NCI-H1930 (cell line): ENCODE data around the gene LY6G5B.

Experiments used
- DNase-seq, 2 experiments: peaks; one replicate each; lab custom pipeline; 2025; lab: John Stamatoyannopoulos, UW

The LY6G5B gene

DNA sequence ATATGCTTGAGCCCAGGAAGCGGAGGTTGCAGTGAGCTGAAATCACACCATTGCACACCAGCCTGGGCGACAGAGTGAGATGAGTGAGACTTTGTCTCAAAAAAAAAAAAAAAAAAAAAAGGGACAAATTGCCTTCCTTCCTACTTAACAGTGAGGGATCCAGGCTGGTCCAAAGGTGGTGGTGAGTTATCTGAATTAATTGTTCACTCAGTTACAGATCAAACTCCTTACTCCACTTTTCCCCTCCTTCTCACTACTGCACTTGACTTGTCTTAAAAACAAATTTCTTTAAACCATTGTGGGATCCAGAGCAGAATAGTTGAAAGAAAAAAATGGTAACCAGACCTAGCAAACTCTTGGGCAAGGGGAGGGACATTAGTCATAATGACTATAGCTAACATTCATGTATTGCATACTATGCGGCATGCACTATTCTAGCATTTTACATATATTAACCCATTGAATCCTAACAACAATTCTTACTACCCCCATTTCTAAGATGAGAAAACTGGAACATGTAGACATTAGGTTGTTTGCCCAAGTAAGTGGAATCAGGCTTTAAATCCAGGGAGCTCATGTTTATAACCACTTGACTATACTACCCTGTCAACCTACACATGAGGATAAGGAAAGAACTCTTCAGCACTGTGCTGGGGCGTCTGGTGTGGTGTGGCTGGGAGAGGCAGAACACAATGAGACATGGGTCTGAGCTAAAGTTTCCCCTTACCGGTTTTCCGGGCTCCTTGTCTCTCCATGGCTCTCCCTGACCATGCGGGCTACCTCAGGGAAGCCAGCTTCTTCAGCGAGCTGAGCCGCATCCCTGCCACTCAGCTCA lies 6.4 kb upstream of the LY6G5B start:
- DNase-seq: no peak

DNA sequence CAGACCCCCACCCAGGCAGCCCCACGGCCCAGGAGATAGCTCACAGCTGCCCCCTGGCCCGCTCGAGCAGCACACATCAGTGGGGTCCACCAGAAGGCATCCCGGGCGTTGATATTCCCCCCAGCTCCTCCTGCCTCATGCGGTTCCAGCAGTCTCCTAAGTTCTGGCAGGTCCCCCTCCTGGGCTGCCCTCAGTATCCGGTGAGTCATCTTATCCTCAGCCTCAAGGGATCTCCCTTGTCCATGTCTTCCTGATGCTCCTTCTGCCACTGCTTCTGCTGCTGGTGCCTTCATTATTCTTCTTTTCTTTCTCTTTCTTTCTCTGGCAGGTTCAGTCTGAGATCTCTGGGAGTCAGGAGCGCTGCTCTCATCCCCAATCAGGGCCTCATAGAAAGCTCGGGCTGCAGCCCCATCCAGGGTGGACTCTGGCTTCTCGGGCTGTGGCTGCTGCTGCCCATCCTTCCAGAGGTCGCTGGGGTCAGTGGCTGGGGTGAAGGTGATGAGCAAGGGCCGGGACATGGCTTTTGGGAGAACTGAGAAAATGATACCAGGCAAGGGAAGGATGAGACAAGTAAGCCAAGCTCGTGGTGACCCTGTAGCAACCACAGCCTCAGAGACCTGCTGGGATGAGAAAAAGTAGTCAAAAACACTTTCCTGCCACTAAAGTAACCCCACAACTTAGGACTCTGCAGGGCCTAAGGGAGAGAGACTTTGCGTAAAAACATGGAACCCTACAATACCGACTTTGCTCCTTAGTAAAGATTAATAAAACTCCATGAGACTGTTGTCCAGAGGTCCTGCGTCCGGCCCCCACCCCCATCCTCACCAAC lies 5.6 kb upstream of the LY6G5B start:
- no peak for DNase-seq

DNA sequence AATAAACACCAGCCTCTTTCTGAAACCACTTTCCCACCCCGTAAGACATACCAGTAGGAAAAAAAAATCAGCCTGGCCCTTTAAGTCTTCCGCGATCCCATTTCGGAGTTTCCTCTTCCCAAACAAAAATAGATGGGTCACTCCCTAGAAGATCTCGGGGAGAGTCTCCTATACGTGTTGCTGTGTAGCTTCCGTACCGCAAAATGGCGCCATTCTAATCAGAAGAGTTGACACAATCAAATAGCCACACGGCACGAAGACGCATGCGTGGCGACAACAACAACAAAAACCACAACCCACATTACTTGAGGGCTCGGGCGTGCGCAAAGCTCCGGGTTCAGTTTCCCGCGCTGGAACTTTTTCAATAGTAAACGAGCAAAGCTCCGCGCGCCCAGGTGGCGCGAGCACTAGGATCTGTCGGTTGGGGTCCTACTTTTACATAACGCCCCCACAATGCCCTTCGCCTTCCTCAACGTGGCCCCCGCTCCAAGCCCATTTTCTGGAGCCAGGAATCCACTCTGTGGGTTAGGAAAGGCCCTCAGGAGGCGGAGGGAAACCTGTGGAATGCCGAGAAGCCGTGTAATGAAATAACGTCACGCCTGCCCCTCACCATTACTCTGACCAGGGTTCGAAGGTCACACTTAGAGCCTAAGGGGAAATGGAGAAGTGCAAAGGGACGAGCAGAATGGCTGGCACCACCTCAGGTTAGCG lies 4.8 kb upstream of the LY6G5B start, which contains the start of gene GPANK1:
Gene GPANK1, minus strand, starts transcription at position 208 of the 711 bp plus-strand sequence. CDS start 519 bp downstream, outside the sequence.
- peak; percentile 84 to 88 for DNase-seq

DNA sequence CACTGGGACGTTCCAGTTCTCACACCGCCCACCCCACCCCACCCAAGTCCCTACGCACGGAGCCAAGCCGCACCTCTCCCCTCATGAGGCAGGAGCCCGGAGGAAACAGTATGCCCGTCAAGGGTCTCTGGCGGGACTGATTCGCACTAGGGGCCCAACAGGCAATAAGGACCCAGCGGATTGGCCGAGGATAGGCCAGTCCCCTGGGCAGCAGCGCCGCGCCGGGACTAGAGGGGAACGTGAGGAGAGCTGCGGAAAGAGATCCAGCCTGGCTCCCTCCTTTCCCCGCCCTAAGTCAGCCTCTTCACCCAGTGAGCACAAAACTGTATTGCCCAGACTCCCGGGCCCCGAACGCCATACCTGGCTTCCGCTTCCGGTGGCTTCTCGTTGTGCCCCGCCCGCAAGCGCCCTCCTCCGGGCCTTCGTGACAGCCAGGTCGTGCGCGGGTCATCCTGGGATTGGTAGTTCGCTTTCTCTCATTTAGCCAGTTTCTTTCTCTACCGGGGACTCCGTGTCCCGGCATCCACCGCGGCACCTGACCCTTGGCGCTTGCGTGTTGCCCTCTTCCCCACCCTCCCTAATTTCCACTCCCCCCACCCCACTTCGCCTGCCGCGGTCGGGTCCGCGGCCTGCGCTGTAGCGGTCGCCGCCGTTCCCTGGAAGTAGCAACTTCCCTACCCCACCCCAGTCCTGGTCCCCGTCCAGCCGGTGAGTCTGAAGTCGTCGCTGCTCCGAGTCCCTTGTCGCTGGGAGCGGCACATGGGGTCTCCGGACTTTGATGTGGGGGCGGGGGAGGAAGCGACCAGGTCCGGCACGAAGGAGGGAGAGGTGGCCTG lies 4.1 kb upstream of the LY6G5B start, which contains the start of gene CSNK2B:
Gene CSNK2B, plus strand, starts transcription at position 580 of the 836 bp plus-strand sequence. CDS start 752 bp downstream, outside the sequence.
- DNase-seq: peak; percentile 97 to 98

DNA sequence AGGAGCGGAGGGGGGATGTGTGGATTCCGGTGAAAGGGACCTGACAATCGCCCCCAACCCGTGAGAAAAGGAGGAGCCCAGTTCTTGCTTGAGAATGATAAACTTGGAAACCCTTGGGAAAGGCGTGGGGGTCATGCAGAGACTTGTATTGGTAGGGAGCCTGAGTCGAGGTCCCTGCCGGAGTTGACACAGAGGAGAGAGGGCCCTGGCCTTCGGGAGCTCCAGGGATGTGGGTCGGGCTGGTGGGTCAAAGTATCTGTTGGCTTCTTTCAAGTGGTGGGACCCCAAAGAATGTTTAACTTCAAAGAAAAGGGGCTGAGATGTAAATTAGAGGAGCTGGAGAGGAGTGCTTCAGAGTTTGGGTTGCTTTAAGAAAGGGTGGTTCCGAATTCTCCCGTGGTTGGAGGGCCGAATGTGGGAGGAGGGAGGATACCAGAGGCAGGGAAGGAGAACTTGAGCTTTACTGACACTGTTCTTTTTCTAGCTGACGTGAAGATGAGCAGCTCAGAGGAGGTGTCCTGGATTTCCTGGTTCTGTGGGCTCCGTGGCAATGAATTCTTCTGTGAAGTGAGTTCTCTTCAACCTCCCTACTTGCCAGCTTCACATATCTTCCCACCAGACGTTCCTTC lies 3.3 kb upstream of the LY6G5B start:
- DNase-seq: no peak

DNA sequence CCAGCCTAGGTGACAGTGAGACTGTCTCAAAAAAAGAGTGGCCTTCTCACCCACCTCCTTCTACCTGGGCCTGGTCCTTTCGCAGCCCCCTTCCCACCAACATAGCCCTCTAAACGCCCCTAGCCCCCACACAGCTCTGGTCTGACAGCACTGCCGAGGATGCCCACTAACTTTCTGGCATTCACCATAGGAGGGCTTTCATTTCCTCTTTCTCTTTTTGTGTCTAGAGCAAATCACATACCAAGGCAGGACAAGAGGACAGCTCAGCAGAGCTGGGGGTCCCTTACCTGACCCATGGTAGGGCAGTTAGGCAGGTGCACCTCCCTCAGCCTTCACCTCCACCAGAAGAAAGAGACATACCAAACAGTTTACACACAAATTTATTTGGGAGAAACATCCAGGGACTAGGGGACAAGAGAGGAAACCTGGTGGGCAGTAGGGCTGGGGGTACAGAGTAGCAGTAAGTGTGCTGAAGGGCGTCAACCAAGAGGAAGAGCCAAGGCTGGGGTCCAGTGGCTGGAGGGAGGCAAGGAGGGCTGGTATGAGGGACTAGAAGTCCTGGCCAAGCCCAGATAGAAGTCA lies 6.6 kb downstream of the LY6G5B start:
- no peak for DNase-seq

DNA sequence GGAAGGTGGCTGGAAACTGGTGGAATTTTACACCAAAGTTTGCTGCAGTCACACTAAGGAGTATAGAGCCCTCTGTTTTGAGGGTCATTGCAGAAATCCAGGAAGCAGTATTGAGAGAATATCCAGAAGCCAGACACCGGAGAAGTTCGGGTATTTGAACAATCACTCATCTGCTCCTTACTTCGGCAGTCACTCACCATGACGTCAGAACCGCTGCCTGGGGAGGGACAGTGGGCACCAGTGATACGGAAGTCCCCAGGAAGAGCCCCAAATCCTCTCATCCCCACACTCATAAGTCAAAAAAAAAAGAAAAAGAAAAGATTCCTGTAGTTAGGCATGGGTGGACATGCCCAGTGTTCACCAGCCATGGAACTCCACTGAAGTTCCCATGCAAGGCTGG lies 7.1 kb downstream of the LY6G5B start:
- no peak for DNase-seq

DNA sequence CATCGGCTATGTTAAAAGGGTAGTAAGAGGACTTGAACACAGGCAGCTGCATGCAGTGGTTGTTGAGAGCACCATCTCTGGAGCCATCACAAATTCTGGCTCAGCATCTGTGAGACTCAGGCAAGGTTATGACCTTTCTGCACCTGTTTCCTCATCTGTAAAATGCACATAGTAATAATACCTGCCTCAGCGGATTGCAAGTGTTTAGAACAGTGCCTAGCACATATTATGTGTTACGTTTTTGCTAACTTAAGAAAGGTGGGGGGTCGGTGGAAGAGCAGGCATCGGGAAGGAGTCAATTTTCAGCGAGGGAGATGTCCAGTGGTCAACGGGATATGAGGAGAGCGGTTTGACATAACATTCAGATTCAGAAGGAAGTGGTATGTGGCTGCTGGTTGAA lies 8.2 kb downstream of the LY6G5B start:
- no peak for DNase-seq

DNA sequence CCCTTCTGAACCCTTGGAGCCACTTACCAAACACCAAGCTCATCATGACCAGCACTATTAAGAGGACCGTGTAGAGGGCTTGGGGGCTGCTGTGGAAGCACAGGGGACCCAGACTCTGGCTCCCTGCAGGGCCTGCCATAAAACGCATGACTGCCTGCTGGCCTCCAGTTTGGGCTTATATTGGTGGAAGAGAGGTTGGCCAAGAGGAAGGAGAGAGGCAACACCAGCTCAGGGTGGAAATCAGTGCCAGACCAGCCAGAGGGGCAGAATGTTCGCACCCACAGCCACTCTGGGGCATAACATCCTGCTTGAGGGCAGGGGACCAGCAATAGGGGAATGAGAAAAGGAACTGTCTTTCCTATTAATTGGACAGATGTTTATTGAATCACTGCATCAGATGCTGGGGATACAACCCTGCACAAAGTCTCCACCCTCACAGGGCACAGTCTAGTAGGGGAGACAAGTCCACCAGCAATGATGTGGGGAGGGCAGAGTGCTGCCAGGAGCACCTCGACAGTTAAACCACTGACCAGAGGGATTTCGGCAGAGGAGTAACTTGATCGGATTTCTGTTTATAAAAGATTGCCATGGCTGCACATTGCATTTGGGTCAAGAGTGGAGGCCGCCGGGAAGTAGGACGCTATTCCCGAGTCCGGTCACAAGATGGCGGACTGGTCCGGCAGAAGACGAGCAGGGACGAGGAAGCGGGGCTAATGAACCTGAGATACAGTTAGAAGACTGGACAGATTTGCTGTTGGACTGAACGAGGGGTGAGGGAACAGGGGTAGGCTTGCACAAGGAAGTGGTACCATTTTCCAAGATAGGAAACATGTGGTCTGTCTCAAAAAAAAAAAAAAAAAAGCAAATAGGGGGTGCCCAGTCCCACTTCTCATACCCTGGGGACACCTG lies 10.7 kb downstream of the LY6G5B start, which contains the start of gene LY6G5C:
Gene LY6G5C, minus strand, starts transcription at position 842 of the 909 bp plus-strand sequence. Its CDS starts 694 bp downstream, at position 148.
- peak; percentile 31 to 57 for DNase-seq

DNA sequence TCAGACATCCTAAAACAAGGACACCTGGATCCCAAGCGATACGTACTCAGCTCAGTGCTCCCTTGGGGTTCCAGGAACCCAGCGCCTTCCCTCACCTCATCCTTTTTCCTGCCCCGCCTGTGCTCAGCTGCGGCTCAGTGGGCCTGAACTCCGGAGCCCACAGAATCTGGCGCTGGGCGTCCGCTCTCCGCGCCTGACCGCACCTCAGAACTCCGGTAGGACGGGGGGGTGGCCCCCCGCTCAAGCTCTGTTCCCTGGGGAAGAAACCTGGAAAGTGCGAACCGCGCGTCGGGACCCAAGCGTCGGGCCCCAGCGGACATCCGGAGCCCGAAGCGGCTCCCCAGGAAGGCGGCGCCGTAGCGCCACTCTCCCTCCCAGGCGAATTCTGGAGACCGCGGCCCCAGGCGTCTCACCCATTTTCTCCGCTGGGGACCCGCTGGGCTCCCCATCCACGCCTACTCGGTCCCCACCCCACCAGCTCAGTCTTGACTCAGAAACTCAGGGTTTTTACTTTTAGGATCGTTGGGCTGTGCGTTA lies 11.4 kb downstream of the LY6G5B start:
- peak in 1 of 2 experiments; percentile 26 for DNase-seq

DNA sequence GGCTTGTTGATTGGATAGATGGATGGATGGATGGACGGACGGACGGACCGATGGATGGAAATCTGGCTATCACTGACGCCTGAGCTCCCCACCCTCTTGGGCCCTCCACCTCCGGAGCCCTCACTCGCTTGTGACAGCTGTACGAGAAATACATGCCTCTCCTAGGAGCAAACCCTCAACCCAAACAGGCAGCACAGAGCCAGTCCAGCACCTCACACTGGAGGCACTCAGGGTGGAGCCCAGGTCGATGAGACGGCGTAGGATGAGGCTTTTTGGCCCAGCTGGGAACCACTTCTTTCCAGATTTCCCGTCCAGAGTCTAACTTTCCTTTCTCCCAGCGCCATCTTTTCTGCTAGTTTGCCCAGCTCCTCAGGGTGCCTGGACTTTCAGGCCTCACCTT lies 13.8 kb downstream of the LY6G5B start:
- DNase-seq: no peak

DNA sequence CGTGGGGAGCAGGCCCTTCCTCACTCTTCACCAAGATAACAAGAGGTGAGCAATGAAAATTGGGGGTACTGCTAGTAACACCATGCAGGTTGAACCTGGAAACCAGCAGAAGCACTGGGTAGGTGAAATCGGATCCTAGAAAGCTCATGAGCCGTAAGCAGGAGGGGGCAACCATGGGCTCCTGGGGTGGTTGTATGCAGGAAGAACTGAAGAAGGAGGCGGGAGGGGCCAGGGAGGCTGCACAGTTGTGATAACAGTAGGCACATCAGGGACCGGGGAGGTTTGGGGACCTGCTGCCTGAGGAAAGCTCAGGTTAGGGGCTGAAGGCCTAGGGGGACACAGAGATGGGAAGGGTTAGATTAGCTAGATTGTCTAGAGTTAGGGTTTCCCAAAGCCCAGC lies 16.7 kb downstream of the LY6G5B start:
- no peak for DNase-seq

DNA sequence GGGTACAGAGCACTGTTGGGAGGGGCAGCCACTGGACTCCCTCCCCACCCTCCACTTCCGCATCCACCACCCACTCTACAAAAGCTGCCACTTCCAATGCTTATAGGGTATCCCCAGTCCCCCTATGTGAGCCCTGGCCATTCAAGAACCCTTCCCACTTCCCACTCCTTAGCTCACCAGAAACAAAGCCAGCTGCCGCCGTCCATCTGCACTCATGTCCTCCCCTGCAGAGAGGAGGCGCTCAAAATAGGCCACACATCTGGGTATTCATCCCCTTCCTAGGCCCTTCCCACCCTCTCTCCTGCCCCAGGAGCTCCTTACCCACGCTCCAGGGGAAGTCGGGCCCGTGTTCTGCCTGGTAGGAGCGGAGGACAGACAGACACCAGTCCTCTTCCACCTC lies 17.5 kb downstream of the LY6G5B start:
- no peak for DNase-seq

DNA sequence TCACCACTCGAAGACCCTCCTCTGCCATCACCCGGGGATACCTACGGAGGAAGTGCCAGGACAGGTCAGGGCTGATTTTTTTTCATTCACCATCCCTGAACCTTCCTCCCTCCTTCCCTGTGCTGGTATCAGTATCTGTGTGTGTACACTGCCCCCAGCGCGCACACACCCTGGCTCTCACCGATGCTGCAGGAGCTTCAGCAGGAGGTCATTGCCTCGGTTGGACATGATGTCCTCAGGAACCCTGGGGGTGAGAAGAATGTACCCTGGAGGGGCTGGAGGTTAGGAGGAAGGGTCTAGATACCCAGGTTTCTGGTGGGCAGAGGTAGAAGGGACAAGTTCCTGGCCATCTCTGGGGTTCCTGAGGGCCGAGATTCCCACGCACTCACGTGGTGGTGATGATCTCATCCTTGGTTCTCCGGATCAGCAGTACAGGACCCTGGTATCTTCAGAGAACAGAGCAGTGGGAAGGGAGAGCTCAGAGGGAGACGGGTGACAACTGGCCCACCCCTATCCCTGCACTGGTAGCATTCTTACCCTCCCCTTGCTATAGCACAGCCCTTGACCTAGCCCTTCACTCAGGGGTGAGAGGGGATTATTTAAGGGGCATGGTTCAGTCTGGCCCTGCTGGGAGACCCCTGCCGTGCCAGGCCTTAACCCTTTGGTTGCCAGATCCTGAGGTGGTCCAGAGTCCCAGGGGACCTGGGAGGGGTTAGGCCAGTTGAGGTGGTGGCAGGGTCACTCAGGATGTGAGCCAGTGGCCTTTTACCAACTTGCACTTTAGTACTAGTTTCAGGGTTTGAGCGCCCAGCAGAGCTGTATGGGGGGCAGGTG lies 18.3 kb downstream of the LY6G5B start:
- no peak for DNase-seq

DNA sequence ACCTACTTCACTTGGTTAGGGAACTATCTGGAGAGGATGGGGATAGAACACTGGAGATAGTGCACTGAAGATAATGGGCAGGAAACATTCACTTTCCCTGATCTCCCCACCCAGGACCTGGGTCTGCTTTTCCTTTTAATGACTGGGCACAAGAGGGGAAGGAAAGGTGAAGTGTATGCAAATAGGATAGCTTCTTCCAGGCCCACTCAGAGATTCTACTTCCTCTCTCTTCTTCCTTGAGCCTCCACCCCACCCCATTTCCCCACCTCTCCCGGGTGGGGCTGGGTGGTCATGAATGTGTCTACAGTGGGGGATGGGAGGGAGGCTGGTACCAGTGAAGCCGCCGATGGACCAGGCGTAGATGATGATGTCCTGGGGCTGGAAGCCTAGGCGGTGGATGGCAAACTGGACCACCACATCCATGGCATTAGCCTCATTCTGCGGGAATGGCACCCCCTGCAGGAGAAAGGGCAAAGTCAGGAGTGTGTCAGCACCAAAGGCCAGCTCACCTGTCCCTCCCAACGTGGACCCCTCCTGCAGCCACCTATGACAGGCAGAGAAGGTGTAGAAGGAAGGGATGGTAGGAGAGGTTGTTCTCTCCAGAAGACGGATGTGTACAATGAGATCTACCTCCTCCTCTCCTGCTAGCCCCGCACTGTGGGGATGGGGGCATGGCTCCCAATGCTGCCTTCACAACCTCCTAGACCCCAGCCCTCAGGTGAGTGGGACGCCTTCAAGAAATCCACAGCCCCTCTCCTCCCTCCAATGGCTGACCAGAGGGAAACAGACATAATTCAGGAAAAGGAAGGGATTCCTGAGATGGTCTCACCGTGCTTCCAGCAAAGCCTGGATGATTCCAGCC lies 19.7 kb downstream of the LY6G5B start:
- no peak for DNase-seq

DNA sequence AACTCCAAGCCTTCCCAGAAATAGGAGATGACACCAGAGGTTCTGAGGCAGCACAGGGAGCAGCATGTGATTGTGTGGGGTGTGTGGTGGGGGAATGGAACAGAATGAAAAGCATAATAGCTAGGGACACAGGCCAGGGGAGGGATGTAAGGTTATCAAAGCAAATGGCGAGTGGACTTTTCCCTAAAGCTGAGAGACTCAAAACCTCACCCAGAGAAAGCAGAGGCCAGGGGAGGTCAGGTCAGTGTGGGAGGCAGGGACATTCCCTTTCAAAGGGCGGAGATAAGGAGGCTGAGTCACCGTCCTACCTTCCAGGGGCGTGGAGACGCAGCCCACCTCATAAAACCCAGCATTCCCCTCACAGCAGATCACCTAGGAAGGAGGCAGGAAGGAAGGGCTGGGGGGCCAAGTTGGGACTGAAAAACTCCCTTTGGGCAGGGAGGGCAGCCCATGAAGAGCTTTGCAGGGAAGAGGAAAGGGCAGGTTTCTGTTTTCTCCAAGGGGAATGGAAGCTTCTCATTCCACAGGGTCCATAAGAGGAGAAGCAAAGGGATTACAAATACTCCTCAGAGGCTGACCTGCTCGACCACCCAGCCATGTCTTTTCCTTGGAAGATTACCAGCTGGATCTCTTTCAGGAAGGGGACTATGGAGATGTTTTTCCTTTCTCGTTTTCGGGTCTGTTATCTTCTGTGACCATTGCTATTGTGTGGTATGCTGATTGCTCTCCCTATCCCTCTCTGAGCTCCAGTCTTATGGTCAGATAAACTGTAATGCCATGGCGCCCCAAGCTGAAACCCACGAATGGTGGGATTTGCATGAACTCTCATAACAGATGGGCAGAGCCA lies 20.7 kb downstream of the LY6G5B start:
- DNase-seq: no peak
